GM18520 (cell line): ENCODE measurements around the gene RUNX3.

Source experiments
- ATAC-seq: cut with Tn5 transposase; IDR thresholded peaks from one replicate; pipeline ENCODE4 v1.9.1; 2021; ENCODE audit not compliant: unreplicated experiment

Gene RUNX3

GRCh38 chr1:24866211-24867083, 63.6 kb downstream of the RUNX3 start:
- no peak for ATAC-seq

- no peak for ATAC-seq
These were observed 64.5 kb downstream of the RUNX3 start for GRCh38 chr1:24865587-24865986.

- ATAC-seq, result no peak
These were observed 64.9 kb downstream of the RUNX3 start for GRCh38 chr1:24865168-24865567.

GRCh38 chr1:24864370-24864777, 65.7 kb downstream of the RUNX3 start:
- ATAC-seq, result no peak

- no peak for ATAC-seq
These were observed 67.1 kb downstream of the RUNX3 start for GRCh38 chr1:24862775-24863483.

- no peak for ATAC-seq
These were observed 68.0 kb downstream of the RUNX3 start for GRCh38 chr1:24861821-24862727.

- no peak for ATAC-seq
These were observed 69.2 kb downstream of the RUNX3 start for GRCh38 chr1:24860841-24861240.

- no peak for ATAC-seq
These were observed 70.7 kb downstream of the RUNX3 start for GRCh38 chr1:24859063-24860010.

- ATAC-seq, result no peak
These were observed 71.8 kb downstream of the RUNX3 start for GRCh38 chr1:24858277-24858676.

GRCh38 chr1:24857507-24858133, 72.5 kb downstream of the RUNX3 start:
- ATAC-seq, result no peak

- no peak for ATAC-seq
These were observed 73.1 kb downstream of the RUNX3 start for GRCh38 chr1:24856787-24857506.

- no peak for ATAC-seq
These were observed 74.6 kb downstream of the RUNX3 start for GRCh38 chr1:24855474-24855873.

- no peak for ATAC-seq
These were observed 76.4 kb downstream of the RUNX3 start for GRCh38 chr1:24853649-24854048.

- no peak for ATAC-seq
These were observed 79.7 kb downstream of the RUNX3 start for GRCh38 chr1:24850328-24850920.

GRCh38 chr1:24849672-24850295, 80.3 kb downstream of the RUNX3 start:
- no peak for ATAC-seq
